ENCODE data around the gene FARS2.

The FARS2 gene

GRCh38 chr6:5260661-5261544, at the start of gene FARS2, which contains the start of gene LYRM4:
Gene FARS2, plus strand, starts transcription at chr6:5261513.
Gene LYRM4, minus strand, starts transcription at chr6:5260950. Its CDS starts 217 bp downstream, at chr6:5260733.
- peak; percentile 90 for DNase-seq

DNA sequence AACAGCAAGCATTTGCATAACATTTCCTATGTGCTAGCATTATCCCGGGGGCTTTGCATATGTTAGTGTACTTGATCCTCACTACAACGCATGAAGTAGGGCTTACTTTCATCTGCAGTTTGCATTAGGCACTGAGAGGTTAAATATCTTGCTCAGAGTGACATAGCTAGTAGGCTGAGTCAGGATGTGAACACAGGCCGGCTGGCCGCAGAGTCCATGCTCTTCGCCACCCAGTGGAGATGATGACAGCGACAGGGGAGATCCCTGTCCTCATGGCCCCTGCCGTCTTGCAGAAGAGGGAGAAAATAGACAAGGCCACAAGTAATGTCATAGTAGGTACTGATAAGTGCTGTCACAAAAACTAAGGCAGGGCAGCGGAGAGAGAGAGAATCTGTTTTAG, 47.5 kb upstream of the FARS2 start:
- no peak for DNase-seq

- DNase-seq = no peak
Measured at GRCh38 chr6:5214570-5215052, 46.7 kb upstream of the FARS2 start.

DNA sequence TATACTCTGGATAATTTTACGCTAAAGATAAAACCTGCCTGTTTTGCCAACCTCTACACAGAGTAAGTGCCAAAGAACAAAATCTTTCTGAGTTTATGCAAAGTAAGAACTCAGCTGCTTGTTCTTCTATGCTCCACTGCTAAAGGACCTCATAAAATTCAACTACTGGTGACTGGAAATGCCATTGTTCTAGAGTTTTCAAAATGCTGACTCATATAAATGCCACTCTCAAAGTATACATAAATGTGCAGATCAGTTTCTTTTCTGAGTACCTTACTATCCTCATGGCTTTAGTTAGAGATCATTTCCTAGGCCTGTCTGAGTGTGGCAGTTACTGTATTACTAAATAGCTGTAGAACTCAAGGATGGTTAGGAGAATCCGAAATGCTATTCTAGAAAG, 46.2 kb upstream of the FARS2 start:
- no peak for DNase-seq

DNA sequence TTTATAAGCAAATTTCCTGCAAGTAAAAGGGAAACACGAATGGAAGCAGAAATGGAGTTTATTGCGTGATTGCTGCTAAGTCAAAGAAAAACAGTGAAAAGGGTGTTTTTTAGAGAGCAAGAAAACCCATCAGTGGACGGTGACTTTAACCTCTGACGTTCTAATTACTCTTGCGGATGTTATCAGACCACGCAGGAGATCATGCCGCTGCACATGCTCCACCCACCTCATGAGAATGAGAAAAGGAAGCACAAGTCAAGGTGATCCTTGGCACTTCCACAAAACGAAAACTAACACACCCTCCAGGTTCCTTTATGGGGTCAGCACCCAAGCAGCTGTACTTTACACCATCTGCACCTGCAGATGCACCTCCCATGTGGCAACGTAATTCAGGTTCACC, 45.5 kb upstream of the FARS2 start:
- DNase-seq = no peak

DNA sequence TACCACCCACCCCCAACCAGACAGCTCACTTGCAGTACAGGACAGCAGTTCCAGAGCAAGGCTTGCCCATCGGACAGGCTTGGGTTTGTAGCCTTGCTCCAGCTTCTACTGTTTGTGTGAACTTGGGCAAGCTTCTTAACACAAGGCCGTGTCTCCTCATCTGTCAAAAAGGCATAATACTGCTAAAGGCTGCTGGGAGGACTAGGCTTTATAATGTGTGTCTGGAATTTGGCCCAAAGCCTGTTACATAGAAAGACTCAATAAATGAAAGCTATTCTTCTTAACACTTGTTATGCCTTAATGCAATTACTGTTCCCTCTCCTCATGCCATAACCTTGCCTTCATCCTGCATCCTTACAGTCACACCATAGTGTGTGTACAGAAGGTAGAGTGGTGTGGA, 44.0 kb upstream of the FARS2 start:
- no peak for DNase-seq

DNA sequence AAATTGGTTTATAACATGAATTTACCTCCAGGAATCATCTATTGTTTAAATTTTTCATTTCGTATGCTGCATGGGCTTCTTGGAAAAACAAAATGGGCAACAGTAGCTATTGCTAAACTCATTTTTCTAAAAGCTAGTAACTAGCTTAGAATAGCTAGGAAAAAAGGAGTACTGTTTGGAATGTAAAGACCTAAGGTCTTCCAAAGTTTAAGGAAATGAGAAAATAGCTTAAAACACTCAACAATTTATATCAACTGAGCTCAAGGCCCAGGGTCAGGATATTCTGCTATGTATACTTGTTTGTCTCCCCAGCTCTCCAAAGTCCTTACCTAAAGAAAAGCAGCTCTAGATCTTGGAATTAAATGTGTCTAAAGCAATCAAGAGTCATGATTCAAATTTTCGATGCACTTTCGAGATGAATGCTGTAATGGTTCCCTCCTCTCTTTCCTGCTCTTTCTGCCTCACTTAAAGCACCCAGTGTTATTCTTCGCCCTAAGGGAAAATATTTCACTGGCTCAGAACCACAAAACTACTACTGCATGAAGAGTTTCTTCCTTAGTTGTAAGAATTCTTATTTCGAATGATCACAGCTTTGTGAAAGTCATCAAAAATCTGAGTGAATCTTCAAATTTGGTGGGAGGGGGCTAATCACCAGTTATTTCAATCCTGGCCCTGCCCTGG, 42.2 kb upstream of the FARS2 start:
- DNase-seq = no peak

DNA sequence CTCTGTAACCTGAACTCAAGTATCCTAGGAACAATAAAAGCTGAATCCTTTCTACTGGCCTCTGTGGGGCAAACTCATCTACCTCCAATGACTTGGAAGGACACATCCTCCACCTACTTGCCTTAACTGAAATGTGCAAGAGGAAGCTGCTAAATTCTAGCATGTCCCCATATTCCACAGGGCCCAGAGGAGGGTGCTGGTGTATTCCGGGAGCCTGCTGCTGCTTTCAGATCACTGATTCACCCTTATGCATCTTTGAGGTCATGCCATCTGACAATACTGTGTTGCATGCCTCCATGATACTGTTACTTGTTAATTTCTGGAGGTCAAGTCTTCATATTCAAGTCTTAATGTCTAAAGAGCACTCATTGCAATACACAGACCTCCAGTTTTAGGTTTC, 40.9 kb upstream of the FARS2 start:
- DNase-seq = no peak

DNA sequence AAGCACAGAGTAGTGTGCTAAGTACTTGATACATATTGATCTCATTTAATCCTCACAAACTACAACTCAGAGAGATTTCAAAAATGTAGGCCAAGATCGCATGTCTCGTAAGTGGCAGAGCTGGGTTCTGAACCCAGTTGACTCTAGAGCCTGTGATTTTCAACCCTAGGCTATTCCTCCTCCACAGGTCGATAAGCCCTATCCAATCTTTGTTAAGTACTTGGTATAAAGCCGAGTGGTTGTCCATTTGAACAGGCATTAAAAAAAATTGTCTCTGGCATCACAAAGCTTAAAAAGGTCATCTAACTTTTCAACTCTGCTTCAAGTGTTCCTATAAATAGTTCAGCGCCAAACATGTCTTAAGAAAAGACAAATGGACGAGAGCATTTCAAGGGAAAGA, 38.0 kb upstream of the FARS2 start:
- no peak for DNase-seq

- DNase-seq = no peak
Measured at GRCh38 chr6:5229356-5229755, 32.0 kb upstream of the FARS2 start.

- no peak for DNase-seq
Measured at GRCh38 chr6:5230081-5230480, 31.2 kb upstream of the FARS2 start.

DNA sequence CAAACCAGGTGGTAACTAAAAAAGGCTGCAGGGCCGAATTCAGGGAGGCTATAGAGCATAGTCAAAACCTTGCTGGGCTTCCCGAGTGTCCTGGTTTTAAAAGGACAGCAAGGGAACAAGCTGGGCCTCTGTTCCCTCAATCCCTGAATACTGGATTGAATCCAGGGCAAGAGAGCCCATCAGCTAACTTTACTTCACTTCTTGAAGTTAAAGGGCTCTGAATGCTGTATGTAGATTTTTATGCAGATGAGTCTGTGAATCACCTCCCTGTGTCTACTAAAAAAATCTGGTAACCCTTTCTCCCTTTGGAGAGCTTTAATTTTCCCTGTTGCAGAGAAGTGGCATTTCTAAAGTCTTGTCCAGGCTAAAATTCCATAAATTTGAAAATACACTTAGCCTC, 30.0 kb upstream of the FARS2 start:
- DNase-seq = no peak

- no peak for DNase-seq
Measured at GRCh38 chr6:5234874-5235273, 26.4 kb upstream of the FARS2 start.

DNA sequence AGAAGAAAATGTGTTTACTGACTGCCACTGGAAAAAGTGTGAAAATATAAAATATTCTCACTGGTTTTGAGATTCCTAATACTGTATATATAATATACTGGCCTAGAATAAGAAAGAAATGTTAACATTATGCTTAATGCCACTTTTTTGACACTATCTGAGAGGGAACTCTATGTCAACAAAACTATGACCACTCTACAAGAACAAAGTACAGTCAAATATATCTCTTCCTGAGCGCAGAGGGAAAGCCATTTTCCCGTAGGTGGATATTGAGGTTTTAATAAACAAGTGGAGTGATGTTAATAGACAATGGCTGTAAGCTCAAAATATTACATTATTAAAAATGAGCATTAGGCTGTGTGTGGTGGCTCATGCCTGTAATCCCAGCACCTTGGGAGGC, 25.5 kb upstream of the FARS2 start:
- DNase-seq = no peak

DNA sequence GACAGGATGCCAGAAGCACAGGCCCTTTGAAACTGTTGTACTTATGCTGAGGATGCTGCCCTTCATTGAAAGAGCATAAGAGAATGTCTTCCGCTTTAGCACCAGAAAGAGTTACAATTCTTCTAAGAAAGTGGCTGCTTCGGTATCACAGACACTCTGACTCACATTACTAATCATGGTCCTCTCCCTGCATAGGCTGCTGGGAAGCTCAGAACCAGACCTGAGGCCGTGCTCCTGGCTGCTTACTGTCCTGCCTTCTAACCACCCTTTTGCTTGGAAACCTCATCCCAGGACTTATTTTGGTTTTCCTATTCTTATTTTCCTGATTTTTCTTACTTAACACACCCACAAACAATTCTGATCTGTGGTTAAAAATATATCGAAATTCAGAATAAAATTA, 23.5 kb upstream of the FARS2 start:
- no peak for DNase-seq

- no peak for DNase-seq
Measured at GRCh38 chr6:5238336-5238735, 23.0 kb upstream of the FARS2 start.

DNA sequence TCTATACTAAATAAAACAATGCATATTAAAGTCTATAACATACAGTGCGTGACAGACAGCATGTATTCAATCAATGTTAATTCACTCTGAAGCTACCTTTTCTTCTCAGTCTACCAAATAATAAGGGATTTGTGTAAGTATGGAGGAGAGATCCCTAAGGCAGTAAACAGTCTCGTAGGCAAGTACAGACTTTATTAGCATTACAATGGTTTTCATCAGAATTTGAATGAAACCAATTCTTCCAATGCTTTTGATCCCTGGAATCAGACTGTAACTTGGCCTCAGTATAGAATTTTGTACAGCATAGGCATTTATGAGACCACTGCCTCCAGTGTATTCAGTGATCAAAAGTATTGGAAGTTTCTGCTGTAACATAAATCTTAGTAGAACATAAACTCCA, 20.1 kb upstream of the FARS2 start:
- DNase-seq = no peak

DNA sequence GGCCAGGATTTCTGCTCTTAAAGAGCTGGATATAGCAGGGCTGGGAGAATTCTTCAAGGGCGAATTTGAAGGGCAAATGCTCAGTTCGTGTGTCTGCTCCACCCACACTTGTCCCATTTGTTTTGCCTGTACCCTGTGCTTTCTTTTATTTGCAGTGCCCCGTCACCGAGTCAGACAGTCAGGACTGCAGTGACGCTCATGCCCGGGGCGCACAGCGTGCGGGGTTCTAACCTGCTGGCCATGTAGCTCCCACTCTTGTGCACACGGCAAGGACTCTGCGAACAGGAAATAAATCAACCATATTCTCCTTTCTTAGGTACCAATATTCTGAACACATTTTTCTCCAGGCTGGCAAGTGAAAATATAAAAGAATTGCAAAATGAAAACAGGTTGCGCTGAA, 18.2 kb upstream of the FARS2 start:
- DNase-seq = no peak

- DNase-seq = no peak
Measured at GRCh38 chr6:5246141-5247097, 14.9 kb upstream of the FARS2 start.

- DNase-seq = no peak
Measured at GRCh38 chr6:5247201-5247600, 14.1 kb upstream of the FARS2 start.

DNA sequence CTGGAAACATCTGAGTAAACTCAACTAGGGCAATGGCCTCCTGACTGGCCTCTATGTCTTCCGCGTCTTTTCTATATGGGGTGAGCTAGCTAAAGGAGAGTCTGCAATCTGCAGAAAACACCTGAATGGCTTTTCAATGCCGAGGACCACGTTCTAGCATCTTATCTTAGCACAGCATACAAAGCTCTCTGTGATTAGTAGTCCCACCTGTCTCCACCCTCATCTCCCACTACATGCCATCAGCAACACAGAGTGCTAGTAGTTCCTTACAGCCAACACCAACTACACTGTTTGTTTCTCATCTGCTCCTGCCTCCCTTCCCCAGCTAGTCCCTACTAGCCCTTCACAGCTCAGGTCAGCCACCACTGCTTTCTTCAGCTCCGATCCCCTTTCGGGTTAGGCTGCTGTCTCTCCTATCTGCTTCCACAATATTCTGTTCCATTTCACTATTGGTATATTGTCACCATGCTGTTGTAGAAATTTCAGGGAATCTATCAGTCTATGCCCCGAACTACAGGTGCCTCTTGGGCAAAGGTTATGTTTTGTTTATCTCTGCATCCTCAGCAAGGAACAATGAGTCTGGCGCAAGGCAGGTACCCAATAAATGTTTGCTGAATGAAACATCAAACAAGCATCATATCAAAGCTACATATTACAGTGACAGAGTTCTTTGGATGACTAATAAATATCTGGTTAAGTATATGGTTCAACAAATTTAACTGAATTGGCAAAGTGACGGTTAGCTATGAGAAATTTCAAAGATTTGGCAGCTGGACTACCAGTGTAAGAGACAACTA, 12.8 kb upstream of the FARS2 start:
- no peak for DNase-seq

GRCh38 chr6:5249451-5250122, 11.7 kb upstream of the FARS2 start:
- DNase-seq = no peak

Measured in activated effector memory CD4-positive, alpha-beta T cell treated with Interleukin-2 at 50 U/mL for 16 hours (primary cell).